Urothelium cell line (cell line): ENCODE results near the gene TM4SF18.

ENCODE experiments used
- DNase-seq: peaks from one replicate; pipeline ENCODE4 v3.0.0; 2011; ENCODE audit warnings: low spot score, mixed read lengths
- FAIRE-seq: peaks from 2 replicates; lab custom pipeline; 2011; peaks lifted over from hg19 to GRCh38; lab: Jason Lieb, UNC

TM4SF18 gene

GRCh38 chr3:149331396-149331795 lies 2.0 kb downstream of the TM4SF18 start:
- FAIRE-seq, result no peak
- DNase-seq, result no peak

GRCh38 chr3:149330609-149331331 lies 2.7 kb downstream of the TM4SF18 start:
- DNase-seq, result no peak
- no peak for FAIRE-seq

GRCh38 chr3:149327156-149327555 lies 6.3 kb downstream of the TM4SF18 start:
- FAIRE-seq (no peak), DNase-seq (no peak)

- FAIRE-seq (no peak), DNase-seq (no peak)
Observed at GRCh38 chr3:149325581-149325980, 7.9 kb downstream of the TM4SF18 start.

- no peak for DNase-seq
- no peak for FAIRE-seq
Observed at GRCh38 chr3:149324332-149324731, 9.1 kb downstream of the TM4SF18 start.

GRCh38 chr3:149321640-149322039 lies 11.8 kb downstream of the TM4SF18 start:
- DNase-seq (no peak), FAIRE-seq (no peak)

GRCh38 chr3:149321136-149321535 lies 12.3 kb downstream of the TM4SF18 start:
- DNase-seq (no peak), FAIRE-seq (no peak)

GRCh38 chr3:149319750-149320149 lies 13.7 kb downstream of the TM4SF18 start:
- no peak for DNase-seq

GRCh38 chr3:149317072-149317471 lies 16.4 kb downstream of the TM4SF18 start:
- no peak for DNase-seq
- no peak for FAIRE-seq

More at GRCh38 chr3:149319750-149320149, 13.7 kb downstream of the TM4SF18 start:
- no peak for FAIRE-seq

- FAIRE-seq, result no peak
- DNase-seq, result no peak
Observed at GRCh38 chr3:149316437-149316836, 17.0 kb downstream of the TM4SF18 start.

- no peak for DNase-seq
- no peak for FAIRE-seq
Observed at GRCh38 chr3:149315694-149316093, 17.7 kb downstream of the TM4SF18 start.

GRCh38 chr3:149314807-149315578 lies 18.4 kb downstream of the TM4SF18 start:
- DNase-seq (peak; percentile 16), FAIRE-seq (no peak)

- no peak for FAIRE-seq
- no peak for DNase-seq
Observed at GRCh38 chr3:149313542-149313941, 19.9 kb downstream of the TM4SF18 start.

- no peak for DNase-seq
- FAIRE-seq, result no peak
Observed at GRCh38 chr3:149310796-149311534, 22.5 kb downstream of the TM4SF18 start.

- DNase-seq, result no peak
- FAIRE-seq, result no peak
Observed at GRCh38 chr3:149307435-149307783, 26.0 kb downstream of the TM4SF18 start.

- FAIRE-seq (no peak), DNase-seq (no peak)
Observed at GRCh38 chr3:149306751-149307434, 26.5 kb downstream of the TM4SF18 start.

GRCh38 chr3:149305376-149305775 lies 28.1 kb downstream of the TM4SF18 start:
- DNase-seq, result no peak
- no peak for FAIRE-seq

GRCh38 chr3:149299938-149300801 lies 33.3 kb downstream of the TM4SF18 start:
- peak; percentile 58 for FAIRE-seq

GRCh38 chr3:149296972-149297371 lies 36.5 kb downstream of the TM4SF18 start:
- DNase-seq (no peak), FAIRE-seq (no peak)

More at GRCh38 chr3:149299938-149300801, 33.3 kb downstream of the TM4SF18 start:
- DNase-seq, result peak; percentile 62

- no peak for DNase-seq
- FAIRE-seq, result no peak
Observed at GRCh38 chr3:149292666-149293065, 40.8 kb downstream of the TM4SF18 start.
